ENCODE data around the gene GPATCH2L.

- no peak for TF ChIP-seq CTCF (conservative IDR thresholded peaks at IDR 0.05)
- no peak for TF ChIP-seq ZFX (IDR thresholded peaks at IDR 0.05)
Measured at GRCh38 chr14:76245097-76245496, 93.4 kb downstream of the GPATCH2L start.
